HepG2 (cell line): ENCODE data around the gene EXOC6B. TPM values are rescaled to one million over a fixed set of nuclear protein-coding genes. Genes with fewer than 3 reads are reported as not detected.

ENCODE experiments used
- ATAC-seq: fragments of 200-7000 bp; cut with Tn5 transposase; 3 replicates; pipeline ENCODE4 v1.9.1; 2020; ENCODE audit warnings: mild to moderate bottlenecking, moderate library complexity
- BruUV-seq: library from RNA; stranded (reverse); fragments of 400-500 nt; replicated peaks from 2 replicates; lab custom pipeline; 2021; lab: Mats Ljungman, UMichigan
- CTCF ChIA-PET: fragments of 300-600 bp; formaldehyde crosslinking; extraction: SDS; loops from one replicate; lab custom pipeline; 2021; ENCODE audit warnings: low total read pairs, inconsistent platforms, low intra/inter-chr PET ratio; lab: Yijun Ruan, JAX
- POLR2A ChIA-PET: fragments of 350-600 bp; sonication (Branson Sonifier 250); formaldehyde crosslinking; loops from one replicate; lab custom pipeline; 2020; ENCODE audit warnings: antibody characterized with exemption, inconsistent platforms; lab: Yijun Ruan, JAX
- DNase-seq: peaks from one replicate; pipeline ENCODE4 v3.0.0-alpha.2; 2015; ENCODE audit warnings: low spot score
- FAIRE-seq: peaks from 3 replicates; lab custom pipeline; 2011; peaks lifted over from hg19 to GRCh38; lab: Jason Lieb, UNC
- H2AFZ ChIP-seq: one replicate; pipeline ENCODE4 v1.6.1; 2011; ENCODE audit warnings: low read length, inconsistent platforms
- H3K27ac ChIP-seq: fragments of 300-600 bp; 3 replicates; pipeline ENCODE4 v1.8.0; 2011; ENCODE audit warnings: mixed run types, mild to moderate bottlenecking, mixed read lengths, low read length, inconsistent platforms; ENCODE audit not compliant: insufficient read depth; ENCODE audit errors: extremely low read length
- H3K27me3 ChIP-seq, 2 experiments: fragments of 200-600 bp in 1 of 2; 2 replicates in 1 of 2; 3 replicates in 1 of 2; pipeline versions ENCODE4 v1.6.0 to v1.8.0; 2011; ENCODE audit warnings: low read length in 2 of 2, mild to moderate bottlenecking in 2 of 2, moderate library complexity in 2 of 2, inconsistent platforms in 1 of 2; ENCODE audit not compliant: insufficient read depth in 2 of 2, control insufficient read depth in 1 of 2
- H3K36me3 ChIP-seq, 2 experiments: fragments of 200-600 bp in 1 of 2; replicated peaks in 1 of 2; 2 replicates in 1 of 2; 3 replicates in 1 of 2; pipeline versions ENCODE4 v1.5.1 to v1.8.0; 2011; ENCODE audit warnings: low read length in 2 of 2, inconsistent platforms in 1 of 2; ENCODE audit not compliant: insufficient read depth in 2 of 2, control insufficient read depth in 1 of 2
- H3K4me1 ChIP-seq: 2 replicates; pipeline ENCODE4 v1.5.1; 2012; ENCODE audit warnings: low read length, inconsistent platforms; ENCODE audit not compliant: insufficient read depth
- H3K4me2 ChIP-seq: 2 replicates; pipeline ENCODE4 v1.6.0; 2011; ENCODE audit warnings: low read depth, low read length, inconsistent platforms
- H3K4me3 ChIP-seq, 3 experiments: fragments of 200-600 bp in 1 of 3; sonication (generic), shearing (Covaris generic) in 1 of 3; replicated peaks in 1 of 3; 2 replicates each; pipeline ENCODE4 v1.5.1; 2011 to 2016; ENCODE audit warnings: low read length in 3 of 3, inconsistent platforms in 2 of 3, low read depth in 2 of 3, mild to moderate bottlenecking in 2 of 3, control low read depth in 1 of 3, mixed read lengths in 1 of 3; ENCODE audit not compliant: insufficient read depth in 1 of 3
- H3K79me2 ChIP-seq: one replicate; pipeline ENCODE4 v1.6.1; 2011; ENCODE audit warnings: low read length, inconsistent platforms; ENCODE audit not compliant: insufficient read depth
- H3K9ac ChIP-seq: 2 replicates; pipeline ENCODE4 v1.6.0; 2011; ENCODE audit warnings: mild to moderate bottlenecking, low read depth, low read length, inconsistent platforms; ENCODE audit not compliant: insufficient read depth
- H3K9me3 ChIP-seq: 2 replicates; pipeline ENCODE4 v1.5.1; 2012; ENCODE audit warnings: mild to moderate bottlenecking, low read length
- H4K20me1 ChIP-seq: 2 replicates; pipeline ENCODE4 v1.6.0; 2011; ENCODE audit warnings: inconsistent platforms, mild to moderate bottlenecking, low read length, moderate library complexity; ENCODE audit not compliant: insufficient read depth
- HNRNPK ChIP-seq: fragments of 200-400 bp; formaldehyde crosslinking; IDR thresholded peaks from 2 replicates; pipeline ENCODE4 v1.6.1; 2018; ENCODE audit warnings: low read length, low read depth, moderate library complexity, mild to moderate bottlenecking; ENCODE audit not compliant: poor library complexity, severe bottlenecking
- RAD51 ChIP-seq: fragments of 450-650 bp; IDR thresholded peaks from 2 replicates; pipeline ENCODE4 v1.6.1; 2016; ENCODE audit warnings: borderline replicate concordance
- ZNF337 ChIP-seq: sonication (generic); formaldehyde crosslinking; IDR thresholded peaks from 2 replicates; pipeline ENCODE4 v1.5.1; 2020; ENCODE audit warnings: missing genetic modification reagents, low read depth, mild to moderate bottlenecking, borderline replicate concordance
- ZZZ3 ChIP-seq: sonication (generic); formaldehyde crosslinking; IDR thresholded peaks from 2 replicates; pipeline ENCODE4 v1.4.0; 2020; ENCODE audit warnings: missing genetic modification reagents, mild to moderate bottlenecking, borderline replicate concordance
- WGBS: methylation state at CpG from one replicate; pipeline ENCODE4 v1.1.6; 2017; ENCODE audit warnings: low lambda C conversion rate; 5-methylcytosine and 5-hydroxymethylcytosine counted together
- in situ Hi-C: cut with HindIII; loops from 2 replicates; pipeline ENCODE4 v1.10.0; 2017; ENCODE audit warnings: low pct_unique_long_range_greater_than_20kb; ENCODE audit not compliant: extremely low pct_ligation_motif_present
- intact Hi-C: fragments of 100-400 bp; cut with micrococcal nuclease; formaldehyde crosslinking; loops from one replicate; pipeline ENCODE4 v1.10.0; 2022; ENCODE audit not compliant: unreplicated experiment
- polyA plus RNA-seq, 8 experiments: library from polyadenylated mRNA; depleted of rRNA in 3 of 8; stranded (reverse) in 7 of 8; unstranded in 1 of 8; fragments of >200 nt; fragmentation: Illumina TruSeq in 4 of 8; extraction: Trizol in 4 of 8; gene quantifications; 2 replicates each; pipeline versions ENCODE4 v1.2.1 to v1.2.3, GENCODE V29; 2011 to 2016; ENCODE audit warnings: low read depth in 4 of 8, missing spikeins in 1 of 8, mixed read lengths in 1 of 8; ENCODE audit not compliant: insufficient read depth in 1 of 8
- total RNA-seq, 5 experiments: library from RNA; depleted of rRNA; stranded (reverse); fragments of >200 nt; fragmentation: Illumina TruSeq; extraction: Trizol; gene quantifications; 2 replicates each; pipeline ENCODE4 v1.2.3, GENCODE V29; 2016; ENCODE audit warnings: low read depth in 1 of 5

The EXOC6B gene
- total and polyA plus RNA-seq, 2 of the 13 experiments (the other 11 are each of a cell fraction or from before 2014, with no cell fraction given), result 9.1 to 15.9 TPM

DNA sequence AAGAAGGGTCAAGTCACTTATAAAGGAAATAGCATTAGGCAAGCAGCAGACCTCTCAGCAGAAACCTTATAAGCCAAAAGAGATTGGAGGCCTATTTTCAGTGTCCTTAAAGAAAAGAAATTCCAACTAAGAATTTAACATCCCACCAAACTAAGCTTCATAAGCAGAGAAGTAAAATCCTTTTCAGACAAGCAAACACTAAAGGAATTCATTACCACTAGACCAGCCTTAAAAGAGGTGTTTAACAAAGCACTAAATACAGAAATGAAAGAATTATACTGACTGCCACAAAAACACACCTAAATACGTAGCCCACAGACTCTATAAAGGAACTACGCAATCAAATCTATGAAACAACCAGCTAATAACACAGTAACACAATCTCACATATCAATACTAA is 160.4 kb downstream of the EXOC6B start:
- Histone ChIP-seq H4K20me1 (no peaks in the 10 kb centered on the region), H2AFZ (no peak overlapping the region), H3K4me1 (no peaks in the 10 kb centered on the region), H3K79me2 (no peaks in the 10 kb centered on the region), H3K9ac (no peak overlapping the region), H3K4me3 (no peak overlapping the region), H3K4me2 (no peak overlapping the region)
- ChIA-PET CTCF (no interaction called here), POLR2A (no interaction called here)
- in situ Hi-C loops (no loop called here), intact Hi-C loops (no loop called here)
- WGBS, result 93% methylated on average over 2 of the region's 2 CpGs
- DNase-seq, result no peak
- no TSS peak for BruUV-seq
- no peak for FAIRE-seq
- ATAC-seq, result no peak
- TF ChIP-seq RAD51, result no peak
- TF ChIP-seq ZNF337 (CRISPR knock-in tag), result peak; percentile 99; the same call in 1 of the 2 replicates
- TF ChIP-seq, all 625 proteins: peak for 1
- Histone ChIP-seq H3K27me3 (no peaks in the 10 kb centered on the region), H3K27ac (no peak overlapping the region), H3K36me3 (no peaks in the 10 kb centered on the region), H3K9me3 (peaks cover 30% of the 10 kb centered on the region)

DNA sequence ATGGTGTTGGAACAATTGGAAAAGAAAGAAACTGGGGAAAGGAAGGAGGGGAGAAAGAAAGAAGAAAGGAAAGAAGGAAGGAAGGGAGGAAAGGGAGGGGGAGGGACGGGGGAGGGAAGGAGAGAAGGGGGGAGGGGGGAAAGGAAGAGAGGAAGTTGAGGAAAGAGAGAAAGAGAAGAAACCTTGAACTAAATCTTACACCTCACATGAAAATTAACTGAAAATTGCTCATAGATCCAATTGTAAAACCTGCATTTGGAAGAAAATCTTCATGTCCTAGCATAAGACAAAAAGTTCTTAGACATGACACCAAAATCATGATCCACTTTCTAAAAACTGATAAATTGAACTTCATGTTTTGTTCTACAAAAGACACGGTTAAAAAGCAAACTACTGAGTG is 163.8 kb downstream of the EXOC6B start:
- ATAC-seq, result no peak
- FAIRE-seq, result no peak
- in situ Hi-C loops (no loop called here), intact Hi-C loops (no loop called here)
- H3K27me3 ChIP-seq, result no peaks in the 10 kb centered on the region
- DNase-seq, result no peak
- TF ChIP-seq HNRNPK (peak; percentile 95), ZZZ3 (CRISPR knock-in tag) (no peak)
- WGBS, result 92% methylated on average over 2 of the region's 2 CpGs
- no peaks in the 10 kb centered on the region for H3K4me1 ChIP-seq
- no peak overlapping the region for H3K9ac ChIP-seq
- no peak overlapping the region for H3K4me2 ChIP-seq
- BruUV-seq, result no TSS peak
- H3K79me2 ChIP-seq, result no peaks in the 10 kb centered on the region
- H3K4me3 ChIP-seq, result no peak overlapping the region
- H3K27ac ChIP-seq, result no peak overlapping the region
- POLR2A ChIA-PET, result no interaction called here
- H2AFZ ChIP-seq, result no peak overlapping the region
- peaks cover 19% of the 10 kb centered on the region; the same call in 1 of the 2 replicates for H3K9me3 ChIP-seq
- CTCF ChIA-PET, result no interaction called here
- no peaks in the 10 kb centered on the region for H3K36me3 ChIP-seq
- H4K20me1 ChIP-seq, result no peaks in the 10 kb centered on the region
